Caco-2 (cell line): ENCODE results near the gene PLET1. TPM values are rescaled to one million over a fixed set of nuclear protein-coding genes. Genes with fewer than 3 reads are reported as not detected.

ENCODE experiments used
- BruUV-seq: library from RNA; stranded (reverse); fragments of 400-500 nt; replicated peaks from 2 replicates; lab custom pipeline; 2021; lab: Mats Ljungman, UMichigan
- CTCF ChIA-PET: fragments of 300-600 bp; sonication (Branson Sonifier 250); formaldehyde crosslinking; loops from one replicate; lab custom pipeline; 2022; ENCODE audit warnings: antibody characterized with exemption; lab: Charles Lee
- POLR2A ChIA-PET: fragments of 300-600 bp; sonication (Branson Sonifier 250); formaldehyde crosslinking; loops from one replicate; lab custom pipeline; 2022; ENCODE audit warnings: antibody characterized with exemption; lab: Charles Lee
- DNase-seq, 2 experiments: peaks; one replicate each; pipeline versions ENCODE4 v3.0.0 to v3.0.0-alpha.2; 2020 to 2022
- H3K27me3 ChIP-seq: replicated peaks from 2 replicates; pipeline ENCODE4 v1.6.0; 2011; ENCODE audit warnings: low read length; ENCODE audit not compliant: control insufficient read depth, insufficient read depth
- H3K36me3 ChIP-seq: 2 replicates; pipeline ENCODE4 v1.5.1; 2011; ENCODE audit warnings: low read length; ENCODE audit not compliant: control insufficient read depth, insufficient read depth
- H3K4me1 ChIP-seq: fragments of 250-450 bp; sonication (Bioruptor Pico); 2 replicates; pipeline ENCODE4 v1.5.1; 2020; ENCODE audit warnings: mild to moderate bottlenecking
- H3K4me3 ChIP-seq: 2 replicates; pipeline ENCODE4 v1.5.1; 2011; ENCODE audit warnings: low read depth, mild to moderate bottlenecking, control low read depth, low read length
- H3K9me3 ChIP-seq: fragments of 250-450 bp; sonication (Bioruptor Pico); 2 replicates; pipeline ENCODE4 v1.5.1; 2020; ENCODE audit warnings: mild to moderate bottlenecking, moderate library complexity
- H3K27ac Mint-ChIP-seq: one replicate; pipeline ENCODE4 v1.8.0; 2022; ENCODE audit warnings: mixed read lengths; ENCODE audit not compliant: unreplicated experiment
- H3K27me3 Mint-ChIP-seq: one replicate; pipeline ENCODE4 v1.8.0; 2022; ENCODE audit warnings: mixed read lengths; ENCODE audit not compliant: insufficient read depth, unreplicated experiment
- H3K36me3 Mint-ChIP-seq: one replicate; pipeline ENCODE4 v1.8.0; 2022; ENCODE audit warnings: mild to moderate bottlenecking, mixed read lengths; ENCODE audit not compliant: insufficient read depth, unreplicated experiment
- H3K4me1 Mint-ChIP-seq: one replicate; pipeline ENCODE4 v1.8.0; 2022; ENCODE audit warnings: low read depth, mixed read lengths; ENCODE audit not compliant: unreplicated experiment
- H3K4me3 Mint-ChIP-seq: one replicate; pipeline ENCODE4 v1.8.0; 2022; ENCODE audit warnings: mild to moderate bottlenecking, moderate library complexity, mixed read lengths; ENCODE audit not compliant: unreplicated experiment
- H3K9me3 Mint-ChIP-seq: one replicate; pipeline ENCODE4 v1.8.0; 2022; ENCODE audit warnings: mixed read lengths; ENCODE audit not compliant: unreplicated experiment
- CTCF ChIP-seq, 2 experiments: fragments of 200-600 bp in 1 of 2; IDR thresholded peaks; 1 replicate in 1 of 2; 2 replicates in 1 of 2; pipeline versions ENCODE4 v1.5.1 to v1.8.0; 2011 to 2022; ENCODE audit warnings: antibody characterized with exemption in 1 of 2, control low read depth in 1 of 2, inconsistent platforms in 1 of 2, low read depth in 1 of 2, low read length in 1 of 2, mild to moderate bottlenecking in 1 of 2, moderate library complexity in 1 of 2; ENCODE audit not compliant: insufficient read depth in 1 of 2, severe bottlenecking in 1 of 2, unreplicated experiment in 1 of 2
- intact Hi-C: fragments of 100-400 bp; cut with micrococcal nuclease; formaldehyde crosslinking; loops from one replicate; pipeline ENCODE4 v1.10.0; 2022; ENCODE audit not compliant: unreplicated experiment
- total RNA-seq: library from RNA; stranded (reverse); gene quantifications from 2 replicates; pipeline ENCODE4 v1.2.3, GENCODE V29; 2022

PLET1 gene
- total RNA-seq, 1 experiment from 2014 or later: not detected

- BruUV-seq: no TSS peak
- intact Hi-C loops: no loop called here
- POLR2A ChIA-PET: no interaction called here
- Mint-ChIP-seq H3K9me3 (no peaks in the 10 kb centered on the region), H3K36me3 (peaks cover 65% of the 10 kb centered on the region), H3K4me1 (peaks cover 16% of the 10 kb centered on the region), H3K27me3 (no peaks in the 10 kb centered on the region), H3K27ac (no peak overlapping the region), H3K4me3 (no peak overlapping the region)
- Histone ChIP-seq H3K27me3 (no peaks in the 10 kb centered on the region), H3K36me3 (peaks cover 3% of the 10 kb centered on the region; the same call in 1 of the 2 replicates), H3K4me3 (no peak overlapping the region), H3K9me3 (no peaks in the 10 kb centered on the region), H3K4me1 (peaks cover 13% of the 10 kb centered on the region)
- no peak for DNase-seq
- TF ChIP-seq CTCF (IDR thresholded peaks at IDR 0.05; ENCODE audit: insufficient read depth in 1 of 2, low read depth in 1 of 2, low read length in 1 of 2, severe bottlenecking in 1 of 2, unreplicated experiment in 1 of 2): no peak
- CTCF ChIA-PET: interaction anchor here (1.5 kb wide), 1 partner anchor 52 kb away, joined by 4 read pairs; no protein-coding TSS in a partner anchor
Observed at GRCh38 chr11:112228706-112229105, 32.0 kb downstream of the PLET1 start.

- Histone ChIP-seq H3K9me3 (no peaks in the 10 kb centered on the region), H3K27me3 (no peaks in the 10 kb centered on the region), H3K36me3 (peaks cover 3% of the 10 kb centered on the region; the same call in 1 of the 2 replicates), H3K4me1 (peaks cover 24% of the 10 kb centered on the region), H3K4me3 (peak overlapping the region; percentile 63; the same call in 1 of the 2 replicates)
- H3K4me1 Mint-ChIP-seq: peaks cover 16% of the 10 kb centered on the region
- POLR2A ChIA-PET: no interaction called here
- no peaks in the 10 kb centered on the region for H3K9me3 Mint-ChIP-seq
- BruUV-seq: no TSS peak
- H3K27me3 Mint-ChIP-seq: no peaks in the 10 kb centered on the region
- DNase-seq: no peak
- CTCF ChIA-PET: interaction anchor here (2.1 kb wide), 1 partner anchor 53 kb away, joined by 15 read pairs; no protein-coding TSS in a partner anchor
- peak overlapping the region; percentile 98 for H3K27ac Mint-ChIP-seq
- H3K36me3 Mint-ChIP-seq: peaks cover 59% of the 10 kb centered on the region
- H3K4me3 Mint-ChIP-seq: peak overlapping the region; percentile 98
- intact Hi-C loops: no loop called here
- TF ChIP-seq CTCF (IDR thresholded peaks at IDR 0.05; ENCODE audit: insufficient read depth in 1 of 2, low read depth in 1 of 2, low read length in 1 of 2, severe bottlenecking in 1 of 2, unreplicated experiment in 1 of 2): no peak
Observed at GRCh38 chr11:112227471-112227870, 33.2 kb downstream of the PLET1 start.

- Histone ChIP-seq H3K36me3 (peaks cover 3% of the 10 kb centered on the region; the same call in 1 of the 2 replicates), H3K4me3 (peak overlapping the region; percentile 63), H3K9me3 (no peaks in the 10 kb centered on the region), H3K27me3 (no peaks in the 10 kb centered on the region), H3K4me1 (peaks cover 24% of the 10 kb centered on the region)
- peak overlapping the region; percentile 98 for H3K27ac Mint-ChIP-seq
- ChIA-PET CTCF (interaction anchor here (0.6 to 2.1 kb wide), 2 partner anchors 53 to 1306 kb away, joined by 3 to 15 read pairs; no protein-coding TSS in a partner anchor), POLR2A (interaction anchor here (1.0 kb wide), 1 partner anchor 44 kb away, joined by 4 read pairs; no protein-coding TSS in a partner anchor)
- intact Hi-C loops: loop anchor here (1.0 kb wide), 3 partner anchors 14 to 53 kb away; no protein-coding TSS in a partner anchor
- H3K36me3 Mint-ChIP-seq: peaks cover 54% of the 10 kb centered on the region
- H3K27me3 Mint-ChIP-seq: no peaks in the 10 kb centered on the region
- no peaks in the 10 kb centered on the region for H3K9me3 Mint-ChIP-seq
- no peak for DNase-seq
- no peak for TF ChIP-seq CTCF (IDR thresholded peaks at IDR 0.05; ENCODE audit: insufficient read depth in 1 of 2, low read depth in 1 of 2, low read length in 1 of 2, severe bottlenecking in 1 of 2, unreplicated experiment in 1 of 2)
- BruUV-seq: no TSS peak
- peaks cover 16% of the 10 kb centered on the region for H3K4me1 Mint-ChIP-seq
- peak overlapping the region; percentile 98 for H3K4me3 Mint-ChIP-seq
Observed at GRCh38 chr11:112226831-112227401, 33.7 kb downstream of the PLET1 start.
